Measurements from ENCODE around the gene SH2D4B.

Gene SH2D4B

DNA sequence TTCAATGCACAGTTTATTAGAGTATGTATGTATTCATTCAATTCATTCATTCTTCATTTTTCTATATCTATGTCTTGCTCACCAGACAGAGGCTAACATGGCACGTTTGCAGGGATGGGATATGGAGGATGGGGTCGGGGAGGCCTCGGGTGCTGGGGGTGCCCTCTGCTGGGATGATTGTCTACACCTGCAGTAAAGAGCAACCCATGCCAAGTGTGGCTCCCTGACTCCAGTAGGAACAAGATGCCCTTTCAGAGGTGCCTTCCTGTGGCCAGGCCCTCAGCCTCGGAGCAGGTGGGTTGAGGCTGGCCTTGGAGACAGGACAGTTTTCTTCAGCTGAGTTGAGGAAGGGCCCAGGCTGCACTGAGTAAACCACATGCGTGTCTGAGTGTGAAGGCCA lies 157.2 kb downstream of the SH2D4B start:
- no peak for DNase-seq

Data from NCI-H1092 (cell line).